DLD1 (cell line): ENCODE data around the gene DCTN1.
"Not testable (repeated sequence)": the region's sequence is repeated elsewhere in the genome, so short reads cannot be mapped to it uniquely, and the experiment has no call there.

ENCODE experiments used
- in situ Hi-C: cut with HindIII; loops from 2 replicates; pipeline ENCODE4 v1.10.0; 2017; ENCODE audit warnings: low sequenced_read_pairs

DCTN1 gene

DNA sequence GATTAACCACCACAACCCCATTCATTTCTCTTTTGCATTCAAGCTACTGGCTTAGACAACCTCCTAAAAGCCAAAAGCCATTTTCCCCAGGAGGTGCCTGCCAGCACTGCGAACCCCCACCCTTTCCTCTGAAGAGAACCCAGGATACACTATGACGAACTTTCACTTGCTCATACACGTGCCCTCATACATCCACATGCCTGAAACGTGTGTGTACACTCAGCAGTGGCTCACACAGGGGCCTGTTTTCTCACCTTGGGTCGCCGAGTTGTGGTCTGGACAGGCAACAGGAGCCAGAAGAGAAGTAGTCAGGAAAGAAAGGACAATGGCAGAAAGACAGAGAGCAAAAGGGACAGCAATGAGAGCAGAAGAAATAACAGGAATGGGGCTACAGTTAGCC, 7.4 kb downstream of the DCTN1 start:
- in situ Hi-C loops, result no loop called here

DNA sequence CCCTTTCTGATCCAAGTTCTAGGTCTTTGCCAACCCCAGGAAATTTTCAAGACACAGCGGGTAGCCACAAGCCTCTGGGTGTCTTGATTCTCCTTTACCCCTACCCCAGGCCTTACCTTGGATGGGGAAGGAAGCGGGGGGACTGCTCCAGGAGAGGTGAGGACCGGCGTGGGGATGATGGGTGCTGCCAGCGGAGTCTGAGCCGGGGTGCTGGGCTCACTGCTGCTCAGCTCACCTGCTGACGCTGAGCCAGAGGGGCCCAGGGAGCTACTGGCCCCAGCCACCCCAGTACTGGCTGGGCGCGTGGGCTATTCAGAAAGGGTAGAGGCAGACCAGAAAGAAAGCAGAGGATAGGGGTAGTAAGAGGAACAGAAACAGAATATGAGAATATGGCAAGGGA, 8.7 kb downstream of the DCTN1 start:
- in situ Hi-C loops, result no loop called here

DNA sequence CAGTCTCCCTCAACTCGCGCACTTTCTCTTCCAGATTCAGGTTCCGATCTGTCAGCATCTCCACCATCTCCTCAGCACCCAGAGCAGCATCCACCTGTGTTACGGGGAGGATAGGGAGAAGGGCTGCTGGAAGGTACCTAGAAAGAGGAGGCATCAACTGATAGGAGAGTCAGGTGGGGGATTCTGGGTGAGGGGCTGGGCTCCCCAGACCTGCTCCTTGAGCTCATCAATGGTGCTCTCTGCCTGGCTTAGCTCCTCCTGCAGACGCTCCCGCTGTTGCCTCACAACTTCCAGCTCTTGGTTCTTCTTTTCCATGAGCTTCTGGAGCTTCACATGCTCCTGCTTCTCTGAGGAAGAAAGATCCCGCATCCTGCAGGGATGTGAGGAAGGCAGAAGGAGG, 10.1 kb downstream of the DCTN1 start:
- in situ Hi-C loops, result no loop called here

DNA sequence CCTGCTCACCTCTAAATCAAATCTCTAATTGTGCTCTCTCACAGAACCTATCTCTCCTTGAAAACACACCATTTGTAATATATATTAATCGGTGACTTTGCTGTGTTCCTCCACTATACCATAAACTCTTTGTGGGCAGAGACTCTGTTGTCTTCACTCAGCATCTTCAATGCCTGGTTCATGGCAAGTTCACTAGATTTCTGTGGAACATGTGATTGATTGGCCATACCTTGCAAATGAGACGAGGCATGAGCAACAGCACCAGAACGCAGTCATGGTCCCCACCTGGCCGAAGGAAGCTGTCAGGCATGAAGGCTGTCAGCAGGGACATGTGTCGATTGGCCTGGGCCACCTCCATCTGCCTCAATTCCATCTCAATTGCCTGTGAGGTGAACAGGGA, 11.6 kb downstream of the DCTN1 start:
- in situ Hi-C loops, result no loop called here

DNA sequence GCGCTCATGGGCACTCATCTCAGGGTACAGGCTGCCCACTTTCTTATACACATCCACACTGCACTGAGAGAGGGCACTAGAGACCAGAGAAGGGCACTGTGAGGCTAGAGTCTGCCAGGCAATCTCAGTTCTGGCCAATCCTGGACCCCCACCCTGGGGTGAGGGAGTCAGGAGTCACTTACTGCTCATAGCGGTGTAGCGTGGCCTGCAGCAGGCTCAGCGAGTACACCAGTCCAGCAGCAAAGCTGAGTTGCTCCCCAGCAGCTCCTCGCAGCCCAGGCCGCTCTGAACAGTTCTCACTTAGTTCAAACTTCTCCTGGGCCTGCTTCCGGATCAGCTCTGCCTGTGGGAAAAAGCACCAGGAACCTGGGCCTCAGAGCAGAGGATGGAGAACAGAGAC, 12.3 kb downstream of the DCTN1 start:
- in situ Hi-C loops, result no loop called here

DNA sequence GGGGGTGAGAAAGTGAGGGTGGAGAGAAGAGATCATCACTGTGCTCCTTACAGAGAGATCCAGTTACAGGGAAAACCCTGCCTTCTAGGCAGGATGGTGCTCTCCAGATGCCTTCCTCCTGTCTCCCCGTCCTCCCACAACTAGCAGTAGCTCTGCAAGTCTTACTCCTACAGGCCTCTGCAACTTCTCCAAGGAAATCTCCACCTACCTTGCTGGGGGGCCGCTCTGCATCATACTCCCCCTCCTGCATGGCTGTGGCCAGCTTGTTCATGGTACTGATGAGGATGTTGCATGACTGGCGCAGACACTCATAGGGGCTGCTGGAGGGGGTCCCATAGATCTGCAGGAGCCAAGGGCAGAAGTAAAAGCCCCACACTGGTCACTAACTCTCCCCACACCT, 14.1 kb downstream of the DCTN1 start:
- in situ Hi-C loops, result no loop called here

- in situ Hi-C loops, result no loop called here
Measured at GRCh38 chr2:74364533-74365505, 15.3 kb downstream of the DCTN1 start.

DNA sequence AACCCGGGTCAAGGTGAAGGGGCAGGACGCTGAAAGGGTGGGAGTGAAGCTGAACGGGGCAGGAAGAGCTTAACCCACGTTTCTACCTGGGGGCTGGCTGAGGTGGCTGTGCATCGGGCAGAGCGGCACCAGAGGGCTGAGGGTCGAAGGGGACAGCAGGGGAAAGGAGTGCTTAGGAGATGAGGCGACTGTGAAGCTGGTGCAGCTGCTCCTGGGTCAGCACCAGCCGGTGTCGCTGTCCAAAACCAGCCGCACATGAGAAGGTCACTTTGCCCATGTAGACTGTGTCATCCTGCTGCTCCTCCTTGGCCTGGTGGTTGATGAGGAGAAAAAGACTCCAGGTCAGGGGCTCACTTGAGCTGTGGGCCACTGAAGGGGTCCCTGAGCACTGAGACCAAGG, 18.8 kb downstream of the DCTN1 start:
- in situ Hi-C loops, result no loop called here

DNA sequence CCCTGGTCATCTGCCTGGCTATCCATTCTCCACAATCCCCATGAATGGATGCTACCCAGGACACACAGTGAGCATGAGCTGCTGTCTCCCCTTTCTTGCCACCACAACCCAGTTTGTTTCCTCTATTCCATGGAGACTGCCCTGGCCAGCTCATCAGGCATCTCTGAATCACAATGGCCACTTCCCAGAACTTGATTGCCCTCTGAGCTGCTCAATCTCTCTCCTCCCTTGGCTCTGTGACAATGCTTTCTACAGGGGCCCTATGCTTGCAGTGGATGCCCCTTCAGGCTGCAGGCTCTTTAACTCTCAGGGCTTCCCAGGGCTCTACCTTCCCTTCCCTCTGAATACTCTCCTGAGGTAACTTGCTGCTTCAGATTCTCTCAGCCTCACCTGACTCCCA, 22.5 kb downstream of the DCTN1 start:
- in situ Hi-C loops, result no loop called here

DNA sequence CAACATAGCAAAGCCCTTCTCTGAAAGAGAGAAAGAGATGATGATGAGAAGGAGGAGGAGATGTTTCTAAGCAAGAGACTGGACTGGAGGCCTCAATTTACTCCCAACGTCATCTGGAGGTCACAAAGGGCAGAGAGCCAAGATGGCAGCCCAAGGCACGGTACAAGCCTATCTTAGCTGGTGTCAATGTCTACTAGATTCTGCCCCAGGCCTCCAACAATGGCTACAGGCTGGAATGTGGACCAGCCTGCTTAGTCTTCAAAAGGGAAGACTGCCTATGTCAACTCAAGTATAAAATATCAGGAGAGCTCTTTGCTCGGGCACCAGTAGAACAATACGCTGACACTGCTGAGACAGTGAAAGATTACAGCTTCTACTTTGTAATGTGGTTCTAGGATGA, 30.2 kb downstream of the DCTN1 start:
- in situ Hi-C loops, result no loop called here

GRCh38 chr2:74347742-74348141, 32.4 kb downstream of the DCTN1 start:
- in situ Hi-C loops, result no loop called here

DNA sequence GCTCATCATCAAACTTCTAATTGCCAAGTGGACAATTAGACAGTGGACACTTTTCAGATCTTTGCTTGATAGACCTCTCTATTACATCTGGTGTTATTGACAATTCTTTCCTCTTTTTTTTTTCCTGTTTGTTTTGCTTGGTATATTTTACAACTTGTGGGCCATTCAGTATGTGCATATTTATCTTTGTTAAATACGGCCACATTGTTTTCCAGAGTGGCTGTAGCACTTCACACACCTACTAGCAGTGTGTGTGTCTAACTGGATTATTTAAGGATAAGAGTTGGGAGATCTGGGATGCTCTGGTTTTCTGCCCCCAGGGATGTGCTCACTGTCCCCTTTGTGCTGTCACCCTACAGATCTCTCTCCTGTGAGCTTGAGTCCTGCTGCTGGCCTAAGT, 32.8 kb downstream of the DCTN1 start:
- in situ Hi-C loops, result no loop called here

DNA sequence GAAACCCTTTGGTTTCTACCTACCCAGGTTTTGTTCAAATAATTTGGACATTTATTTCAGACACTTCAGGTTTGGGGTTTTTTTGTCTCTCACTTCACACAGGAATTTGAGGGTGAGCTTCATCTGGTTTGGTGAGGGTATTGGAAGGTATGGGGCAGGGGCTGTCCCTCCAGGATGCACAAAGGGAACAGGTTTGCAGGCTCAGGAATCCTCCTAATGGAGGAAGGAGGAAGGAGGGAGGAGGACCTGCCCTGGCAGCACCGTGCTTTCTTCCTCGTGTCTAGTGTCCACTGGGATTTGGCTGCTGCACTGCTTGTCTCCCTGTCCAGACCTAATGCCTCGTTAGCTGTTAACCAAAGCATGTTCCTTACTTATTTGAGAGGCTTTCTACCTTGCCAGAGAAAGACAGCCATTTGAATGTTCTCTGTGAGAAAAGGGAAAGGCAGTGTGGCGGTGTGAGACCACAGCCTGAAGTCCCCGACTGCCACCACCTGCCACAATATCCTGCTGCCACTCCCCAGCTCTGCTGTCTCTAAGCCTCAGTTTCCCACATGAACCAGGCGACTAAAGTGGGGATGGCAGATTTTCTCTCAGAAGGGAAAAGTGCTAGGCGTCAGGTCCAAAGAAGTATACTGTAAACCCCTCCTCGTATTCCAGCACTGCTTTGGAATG, 34.7 kb downstream of the DCTN1 start:
- in situ Hi-C loops, result no loop called here

- in situ Hi-C loops, result no loop called here
Measured at GRCh38 chr2:74343316-74343715, 36.8 kb downstream of the DCTN1 start, which contains the start of gene SLC4A5. SLC4A5 (minus strand) TSS chr2:74343416; CDS start chr2:74315023, 28,393 bp downstream.

- in situ Hi-C loops, result not testable (repeated sequence)
Measured at GRCh38 chr2:74336227-74336626, 43.9 kb downstream of the DCTN1 start.

- in situ Hi-C loops, result no loop called here
Measured at GRCh38 chr2:74334931-74335333, 45.2 kb downstream of the DCTN1 start.

GRCh38 chr2:74333896-74334586, 46.1 kb downstream of the DCTN1 start:
- in situ Hi-C loops, result no loop called here

DNA sequence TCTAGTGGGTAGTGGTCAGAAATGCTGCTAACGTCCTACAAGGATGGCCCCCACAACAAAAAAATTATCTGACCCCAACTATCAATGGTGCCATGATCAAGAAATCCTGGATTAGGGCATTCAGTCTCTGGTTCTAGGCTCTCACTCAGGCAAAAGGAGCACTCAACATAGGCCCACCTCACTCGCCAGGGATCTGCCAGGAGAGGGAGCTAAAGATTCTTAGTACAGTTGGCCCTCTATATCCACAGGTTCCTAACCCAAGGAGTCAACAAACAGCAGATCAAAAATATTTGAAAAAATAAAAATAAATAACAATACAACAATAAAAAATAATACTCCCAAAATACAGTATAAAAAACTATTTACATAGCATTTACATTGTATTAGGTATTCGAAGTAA, 46.9 kb downstream of the DCTN1 start:
- in situ Hi-C loops, result no loop called here

- in situ Hi-C loops, result no loop called here
Measured at GRCh38 chr2:74332550-74333174, 47.4 kb downstream of the DCTN1 start.

- in situ Hi-C loops, result no loop called here
Measured at GRCh38 chr2:74328573-74328972, 51.5 kb downstream of the DCTN1 start.

- in situ Hi-C loops, result no loop called here
Measured at GRCh38 chr2:74328074-74328473, 52.0 kb downstream of the DCTN1 start.
